HUDEP-2 (cell line): Measurements from ENCODE around the gene ENG.
"Not testable (repeated sequence)": the region's sequence is repeated elsewhere in the genome, so short reads cannot be mapped to it uniquely, and the experiment has no call there.

Source experiments
- DNase-seq, 76 experiments: peaks; one replicate each; lab custom pipeline; 2025; ENCODE audit not compliant: unreplicated experiment in 76 of 76; lab: John Stamatoyannopoulos, UW

ENG gene

DNA sequence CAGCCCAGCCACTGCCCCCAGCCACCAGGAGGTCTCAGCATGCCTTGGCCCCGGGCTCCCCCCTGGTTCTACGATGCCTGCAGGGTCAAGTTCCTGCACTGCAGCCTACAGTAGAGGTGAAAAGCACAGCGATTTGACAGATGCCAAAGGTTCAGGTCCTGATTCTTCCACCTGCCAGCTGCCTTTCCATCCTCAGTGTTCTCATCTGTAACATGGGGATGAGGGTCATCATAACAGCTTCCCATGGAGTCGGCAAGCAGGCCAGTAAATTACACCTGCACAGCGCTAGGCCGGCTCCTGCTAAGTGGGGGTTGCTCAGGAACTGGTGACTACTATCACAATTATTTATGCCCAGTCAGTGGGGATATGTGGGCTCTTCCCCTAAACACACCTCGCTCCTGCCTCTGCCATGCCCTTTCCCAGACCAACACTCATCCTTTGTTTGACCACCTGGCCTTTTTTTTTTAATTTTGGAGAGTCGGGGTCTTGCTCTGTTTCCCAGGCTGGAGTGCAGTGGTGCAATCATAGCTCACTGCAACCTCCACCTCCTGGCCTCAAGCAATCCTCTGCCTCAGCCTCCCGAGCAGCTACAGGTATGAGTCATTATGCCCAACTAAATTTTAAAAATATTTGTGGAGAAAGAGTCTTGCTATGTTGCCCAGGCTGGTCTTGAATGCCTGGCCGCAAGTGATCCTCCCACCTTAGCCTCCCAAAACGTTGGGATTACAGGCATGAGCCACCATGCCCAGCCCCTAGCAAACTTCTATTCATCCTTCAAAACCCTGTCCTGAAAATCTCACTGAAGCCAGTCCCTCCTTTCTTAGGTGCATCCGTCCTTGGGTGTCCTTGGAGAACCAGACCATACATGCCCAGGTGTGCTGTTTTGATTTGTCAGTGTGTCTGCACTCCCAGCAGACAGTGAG lies 6.4 kb downstream of the ENG start:
- no peak for DNase-seq

DNA sequence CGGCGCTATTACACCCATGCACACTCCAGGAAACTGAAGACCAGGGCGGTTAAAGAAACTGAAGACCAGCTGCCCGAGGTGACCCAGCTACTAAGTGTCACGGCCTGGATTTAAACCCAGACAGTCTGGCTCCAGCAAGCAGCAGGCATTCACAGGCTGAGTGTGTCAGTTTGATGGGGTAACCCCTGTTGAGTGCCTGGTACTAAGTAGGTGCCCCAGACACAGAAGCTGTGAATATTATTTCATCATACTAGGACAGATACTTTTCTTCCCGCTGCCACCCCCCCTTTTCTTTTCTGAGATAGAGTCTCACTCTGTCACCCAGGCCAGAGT lies 7.3 kb downstream of the ENG start:
- DNase-seq, result peak in 2 of 76 experiments; percentile 4 to 13

DNA sequence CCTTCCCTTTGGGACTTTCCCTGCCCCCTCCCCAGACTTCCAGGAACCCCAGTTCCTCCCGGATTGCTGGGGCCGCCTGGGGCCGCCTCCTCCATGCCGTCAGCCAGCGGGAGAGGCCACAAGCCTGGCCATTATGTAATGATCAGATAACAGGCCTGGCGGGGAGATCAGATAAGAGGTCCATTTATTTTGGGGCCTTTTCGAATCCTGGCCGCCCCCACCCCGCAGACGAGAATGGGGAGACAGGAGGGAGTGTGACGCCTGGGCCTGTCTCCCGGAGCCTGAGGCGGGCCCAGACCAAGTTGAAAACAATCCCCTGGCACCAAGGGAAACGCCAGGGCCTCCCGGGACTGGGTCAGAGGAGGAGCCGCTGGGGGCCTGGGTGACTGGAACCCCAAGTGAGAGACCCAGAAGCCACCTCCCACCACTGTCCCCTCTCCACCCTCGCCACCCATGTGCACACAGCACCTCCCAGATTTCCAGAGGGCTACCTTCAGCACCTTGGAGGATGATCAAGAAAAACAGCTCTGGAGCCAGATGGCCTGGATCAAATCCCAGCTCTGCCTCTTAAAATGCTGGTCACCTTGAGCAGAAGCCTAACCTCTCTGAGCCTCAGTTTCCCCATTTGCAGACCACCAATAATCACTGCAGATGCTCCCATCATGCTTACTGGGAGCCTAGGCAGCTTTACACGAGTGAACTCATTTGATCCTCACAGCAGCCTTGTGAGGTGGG lies 7.8 kb downstream of the ENG start:
- no peak for DNase-seq

DNA sequence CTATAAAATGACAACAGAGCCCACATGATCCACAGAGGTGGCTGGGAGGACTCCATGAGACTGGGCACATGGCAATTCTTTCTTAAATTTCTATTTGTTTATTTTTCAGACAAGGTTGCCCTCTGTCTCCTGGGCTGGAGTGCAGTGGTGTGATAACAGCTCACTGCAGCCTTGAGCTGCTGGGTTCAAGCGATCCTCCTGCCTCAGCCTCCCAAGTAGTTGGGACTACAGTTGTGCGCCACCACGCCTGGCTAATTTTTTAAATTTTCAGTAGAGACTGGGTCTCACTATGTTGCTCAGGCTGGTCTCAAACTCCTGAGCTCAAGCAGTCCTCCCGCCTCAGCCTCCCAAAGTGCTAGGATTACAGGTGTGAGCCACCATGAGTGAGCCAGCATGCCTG lies 8.8 kb downstream of the ENG start:
- not testable (repeated sequence) for DNase-seq

DNA sequence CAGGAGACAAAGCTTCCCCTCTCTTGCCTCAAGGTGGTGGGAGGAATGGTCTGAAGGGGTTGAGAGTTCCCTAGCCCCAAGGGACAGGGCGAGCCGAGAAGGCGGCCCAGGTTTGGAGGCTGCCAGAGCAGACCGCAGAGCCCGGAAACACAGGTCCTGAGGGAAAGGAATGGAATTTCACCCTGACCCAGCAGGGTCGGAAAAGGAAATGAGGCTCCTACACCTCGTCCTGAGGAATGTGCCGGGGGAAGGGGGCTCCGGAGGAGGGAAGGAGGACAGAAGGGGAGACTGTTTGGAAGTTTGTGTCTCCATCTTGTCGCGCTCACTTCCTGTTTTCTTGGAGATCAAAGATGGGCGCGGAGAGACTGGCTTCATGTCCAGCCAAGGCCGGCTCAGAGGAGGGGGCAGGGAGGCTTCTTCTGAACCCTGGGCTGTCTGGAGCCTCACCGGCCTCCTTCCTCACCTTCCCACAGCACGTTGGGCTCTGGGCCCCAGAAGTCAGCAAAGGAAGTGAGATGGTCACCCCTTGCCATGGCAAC lies 9.6 kb downstream of the ENG start:
- no peak for DNase-seq

DNA sequence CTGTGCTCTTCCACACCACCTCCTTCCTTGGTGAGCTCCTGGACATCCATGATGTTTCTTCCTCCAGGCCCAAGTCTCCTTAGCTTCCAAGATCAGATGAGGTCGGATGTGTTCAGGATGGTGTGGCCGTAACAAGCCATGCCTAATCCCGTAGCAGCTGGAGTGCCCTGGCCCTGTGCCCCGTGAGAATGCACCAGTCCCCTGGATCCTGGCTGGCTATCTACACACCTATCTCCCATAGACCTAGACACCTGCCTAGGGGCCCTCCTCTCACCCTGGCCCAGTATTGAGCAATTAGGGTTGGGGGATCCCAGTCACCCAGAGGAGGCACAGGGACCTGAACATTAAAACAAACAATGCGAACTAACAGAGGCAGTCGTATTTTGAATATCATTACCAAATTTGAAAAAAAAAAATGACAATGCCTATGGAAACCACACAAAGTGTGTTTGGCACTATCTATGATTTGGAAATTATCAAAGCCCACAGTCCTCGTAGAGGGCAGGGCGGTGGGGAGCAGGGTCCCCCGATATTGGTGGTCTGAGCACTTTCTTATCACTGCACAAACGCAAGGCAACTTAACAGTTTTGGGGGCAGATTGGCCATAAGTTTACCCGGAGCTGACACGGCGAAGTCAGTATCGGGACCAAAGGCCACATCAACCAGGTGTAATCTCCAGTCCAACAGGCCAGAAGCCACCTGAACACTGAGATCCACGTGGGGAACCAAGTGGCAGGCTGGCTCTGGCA lies 13.2 kb downstream of the ENG start:
- DNase-seq, result no peak

DNA sequence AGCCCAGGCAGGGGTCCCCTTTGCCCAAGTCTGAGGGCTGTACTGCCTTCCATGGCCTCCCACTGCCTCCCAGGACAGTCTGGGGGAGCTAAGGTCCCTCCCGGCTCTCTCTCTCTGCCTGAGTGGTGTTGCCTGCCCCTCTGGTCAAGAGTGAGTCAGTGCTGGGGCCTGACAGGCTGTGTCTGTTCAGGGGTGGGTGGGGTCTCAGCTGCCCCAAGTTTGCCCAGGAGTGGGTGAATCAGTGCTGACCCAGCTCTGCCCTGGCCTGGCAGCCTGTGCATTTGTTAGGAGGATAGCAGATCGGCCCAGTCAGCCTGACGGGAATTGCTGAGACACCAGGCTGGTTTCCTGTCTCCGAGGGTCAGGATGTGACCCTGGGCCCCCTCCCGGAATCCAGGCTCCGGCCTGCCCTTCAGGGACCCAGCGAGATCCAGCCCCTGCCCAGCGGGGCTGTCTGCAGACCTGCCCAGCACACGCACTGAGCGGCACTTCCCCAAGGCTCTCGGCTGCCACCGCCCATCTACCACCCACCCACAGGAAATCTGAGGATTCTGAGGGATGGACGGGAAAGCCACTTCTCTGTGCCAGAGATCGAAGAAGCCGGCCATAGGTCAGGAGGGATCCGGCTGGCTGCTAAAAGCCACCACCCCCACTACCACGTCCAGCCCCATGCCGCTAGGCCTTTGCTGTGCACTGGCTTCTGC lies 15.9 kb downstream of the ENG start:
- DNase-seq, result no peak

DNA sequence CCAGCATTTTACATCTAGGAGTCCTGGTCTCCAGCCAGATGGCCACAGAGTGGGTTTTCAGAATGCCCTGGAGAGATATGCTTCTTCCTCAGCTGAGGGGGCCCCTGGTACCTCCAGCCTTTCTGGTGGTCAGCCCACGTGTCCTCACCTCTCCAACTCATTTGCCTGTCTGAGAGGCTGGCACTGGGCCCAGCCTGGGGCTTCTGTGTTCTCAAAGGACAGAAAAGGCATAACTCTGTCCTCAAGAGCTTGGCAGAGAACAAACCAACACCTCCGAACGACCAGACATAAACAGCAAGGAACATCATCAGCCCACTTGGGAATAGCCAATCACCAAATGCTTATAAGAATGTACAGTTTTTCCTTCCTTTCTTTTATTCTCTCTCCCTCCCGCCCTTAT lies 17.1 kb downstream of the ENG start:
- DNase-seq, result no peak

GRCh38 chr9:127836561-127836960 lies 17.9 kb downstream of the ENG start:
- DNase-seq, result not testable (repeated sequence)

GRCh38 chr9:127835991-127836516 lies 18.4 kb downstream of the ENG start:
- DNase-seq, result no peak

GRCh38 chr9:127833555-127833954 lies 20.9 kb downstream of the ENG start:
- no peak for DNase-seq

- no peak for DNase-seq
Observed at GRCh38 chr9:127832248-127832647, 22.2 kb downstream of the ENG start.

DNA sequence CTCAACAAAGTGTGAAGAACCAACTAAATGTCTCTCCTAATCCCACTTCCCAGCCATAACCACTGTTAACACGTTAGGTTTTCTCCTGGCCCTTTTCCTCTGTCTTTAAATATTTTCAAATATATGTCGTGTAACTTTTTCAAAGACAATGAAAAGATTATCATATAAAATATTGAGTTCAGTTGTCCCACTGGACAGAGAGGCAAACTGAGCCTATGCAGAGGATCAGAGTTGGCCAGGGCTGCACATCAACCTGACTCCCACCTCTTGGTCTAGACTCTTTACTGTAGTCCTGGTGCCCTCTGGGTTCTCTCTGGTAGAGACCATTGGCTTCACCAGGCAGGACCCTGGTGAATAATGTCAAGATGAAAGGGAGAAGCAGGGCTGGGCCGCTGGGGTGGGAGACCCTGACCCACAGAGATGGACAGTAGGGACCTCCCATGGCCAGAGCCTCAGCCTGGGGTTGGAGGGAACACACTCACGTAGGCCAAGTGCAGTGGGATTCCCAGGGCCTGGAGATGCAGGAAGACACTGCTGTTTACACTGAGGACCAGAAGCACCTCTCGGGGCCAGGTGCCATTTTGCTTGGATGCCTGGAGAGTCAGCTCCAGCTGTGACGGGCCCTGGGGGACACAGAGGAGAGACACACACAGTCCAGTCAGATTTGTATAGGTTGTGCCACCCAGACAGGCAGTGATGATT lies 25.1 kb downstream of the ENG start:
- DNase-seq, result no peak

DNA sequence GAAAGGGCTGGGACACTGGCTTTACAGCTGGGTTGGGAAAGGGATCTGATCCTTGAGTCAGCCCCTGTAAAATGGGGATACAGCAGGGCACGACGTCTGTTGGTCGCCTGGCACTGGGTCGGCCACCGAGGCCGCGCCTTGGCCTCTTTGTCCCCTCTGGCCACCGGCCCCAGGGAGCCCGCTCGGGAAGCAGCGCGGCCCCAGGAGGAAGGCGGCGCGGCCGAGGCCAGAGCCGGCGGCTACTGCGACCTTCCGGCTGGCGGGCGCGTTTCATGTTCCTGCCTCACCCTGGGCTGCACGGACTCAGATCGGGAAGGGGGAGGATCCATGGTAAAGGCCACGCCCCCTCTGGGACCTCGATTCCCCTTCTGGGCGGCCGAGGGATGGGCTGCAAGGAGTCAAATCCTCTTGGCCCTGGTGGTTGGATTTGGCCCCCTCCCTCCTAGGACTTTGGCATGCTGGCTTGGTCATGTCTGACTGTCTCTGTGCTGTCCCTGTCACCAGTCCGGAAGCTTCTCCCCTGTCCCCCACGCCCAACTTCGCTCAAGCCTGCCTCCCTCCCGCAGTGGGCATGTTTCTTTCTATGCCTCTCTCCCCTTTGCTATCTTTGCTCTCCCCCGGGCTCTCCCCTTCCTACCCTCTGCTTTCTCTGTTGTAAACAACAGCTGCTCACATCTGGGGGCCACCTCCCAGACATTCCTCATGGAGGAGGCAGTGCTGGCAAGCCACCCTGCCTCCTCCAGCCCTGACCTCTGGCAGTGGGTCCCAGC lies 26.0 kb downstream of the ENG start:
- no peak for DNase-seq

DNA sequence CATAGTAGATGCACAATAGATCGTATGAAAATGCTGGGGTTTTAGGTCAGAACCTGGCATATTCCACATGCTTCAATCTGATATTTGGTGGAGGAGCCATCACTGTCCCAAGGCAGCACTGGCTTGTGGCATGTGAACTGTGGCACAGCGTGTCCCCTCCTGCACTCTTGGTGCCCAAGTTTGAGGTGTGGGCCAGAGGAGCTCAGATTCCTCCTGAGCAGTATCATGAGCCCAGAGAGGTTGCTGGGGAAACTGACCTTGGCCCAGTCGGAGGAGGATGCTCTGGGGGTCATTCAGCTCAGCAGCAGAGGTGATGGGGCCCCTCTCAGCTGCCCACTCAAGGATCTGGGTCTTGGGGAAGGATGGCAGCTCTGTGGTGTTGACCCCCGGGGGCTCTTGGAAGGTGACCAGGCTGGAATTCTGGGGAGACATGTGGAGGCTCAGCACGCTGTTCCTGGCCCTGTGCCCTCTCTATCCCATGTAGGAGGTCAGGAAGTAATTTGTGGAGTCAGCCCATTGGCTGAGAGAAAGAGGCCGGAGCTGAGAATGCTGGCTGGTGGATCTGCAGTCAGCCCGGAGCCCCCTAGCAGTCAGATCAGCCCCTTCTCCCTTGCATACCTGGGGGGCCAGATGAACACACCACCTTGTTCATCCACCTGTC lies 28.1 kb downstream of the ENG start:
- no peak for DNase-seq

DNA sequence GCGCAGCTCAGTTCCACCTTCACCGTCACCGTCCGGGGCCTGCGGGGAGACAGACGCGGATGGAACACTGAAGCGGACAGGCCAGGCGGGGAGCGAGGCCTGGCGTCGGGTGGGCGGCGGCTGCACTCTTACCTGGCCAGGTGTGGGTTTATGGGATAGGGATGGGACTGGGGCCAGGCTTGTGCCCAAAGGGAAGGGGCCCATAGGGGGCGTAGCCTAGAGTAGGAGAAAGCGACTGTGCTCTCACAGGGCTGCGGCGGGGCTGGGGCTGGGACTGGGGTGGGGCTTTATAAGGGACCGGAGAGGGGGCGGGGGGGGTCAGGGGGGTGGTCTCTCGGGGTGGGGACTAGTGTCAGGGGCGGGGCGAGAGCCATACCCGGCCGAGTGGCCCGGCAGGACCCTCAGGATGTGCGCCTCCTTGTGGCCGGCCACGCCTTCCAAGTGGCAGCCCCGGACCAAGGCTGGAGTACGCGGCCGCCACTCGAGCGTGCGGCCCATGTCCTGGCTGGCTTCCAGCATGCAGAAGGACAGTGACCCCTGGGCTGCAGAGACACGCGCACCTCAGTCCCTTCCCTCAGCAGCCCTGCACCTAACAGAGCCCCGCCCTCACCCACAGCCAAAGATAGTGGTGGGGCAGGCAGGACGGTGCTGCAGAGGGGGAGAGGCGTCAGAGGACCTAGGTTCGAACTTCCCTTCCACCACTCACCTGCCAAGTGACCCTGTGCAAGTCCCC lies 29.0 kb downstream of the ENG start:
- DNase-seq, result no peak

GRCh38 chr9:127822108-127822507 lies 32.4 kb downstream of the ENG start:
- no peak for DNase-seq

DNA sequence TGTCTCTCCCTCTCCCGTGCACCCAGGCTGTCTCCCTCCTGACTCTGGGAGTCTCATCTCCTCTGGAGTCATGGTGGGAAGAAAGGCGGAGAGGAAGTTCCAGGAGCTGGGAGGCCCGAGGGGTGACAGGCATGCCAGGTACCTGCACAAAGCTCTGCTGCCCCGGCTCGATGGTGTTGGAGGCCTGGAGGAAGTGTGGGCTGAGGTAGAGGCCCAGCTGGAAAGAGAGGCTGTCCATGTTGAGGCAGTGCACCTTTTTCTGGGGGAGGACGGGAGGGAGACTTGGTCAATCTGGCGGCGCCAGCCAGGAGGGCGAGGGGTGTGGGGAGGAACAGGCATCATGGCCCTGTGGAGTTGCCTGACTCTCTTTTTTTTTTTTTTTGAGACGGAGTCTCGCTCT lies 35.9 kb downstream of the ENG start:
- no peak for DNase-seq
